HEK293 (cell line): ENCODE data around the gene ID1.

Experiments
- CTCF ChIA-PET: fragments of 350-600 bp; formaldehyde crosslinking; extraction: SDS; loops from one replicate; lab custom pipeline; 2021; ENCODE audit warnings: antibody characterized with exemption; lab: Yijun Ruan, JAX
- POLR2A ChIA-PET: fragments of 300-600 bp; formaldehyde crosslinking; extraction: SDS; loops from one replicate; lab custom pipeline; 2020; ENCODE audit warnings: antibody characterized with exemption, inconsistent platforms; lab: Yijun Ruan, JAX
- H3K27ac ChIP-seq: fragments of 200-500 bp; sonication (Bioruptor generic); 2 replicates; pipeline ENCODE4 v1.5.1; 2014; ENCODE audit warnings: low read depth, low read length, control low read depth, inconsistent platforms; ENCODE audit errors: extremely low read depth
- H3K36me3 ChIP-seq, 2 experiments: fragments of 200-500 bp in 1 of 2; sonication (Bioruptor generic) in 1 of 2; 1 replicate in 1 of 2; 2 replicates in 1 of 2; pipeline ENCODE4 v1.5.1; 2014 to 2017; ENCODE audit warnings: inconsistent platforms in 2 of 2, low read length in 2 of 2; ENCODE audit not compliant: control insufficient read depth in 2 of 2, insufficient read depth in 1 of 2
- H3K4me1 ChIP-seq: fragments of 200-500 bp; sonication (Bioruptor generic); 2 replicates; pipeline ENCODE4 v1.5.1; 2014; ENCODE audit warnings: mild to moderate bottlenecking, low read length, inconsistent platforms; ENCODE audit not compliant: control insufficient read depth, insufficient read depth
- H3K4me3 ChIP-seq: 2 replicates; pipeline ENCODE4 v1.5.1; 2011; ENCODE audit warnings: low read depth, mild to moderate bottlenecking, control low read depth, low read length, moderate library complexity
- H3K9me3 ChIP-seq: fragments of 200-500 bp; sonication (Bioruptor generic); 2 replicates; pipeline ENCODE4 v1.5.1; 2014; ENCODE audit warnings: low read depth, low read length, inconsistent platforms; ENCODE audit not compliant: control insufficient read depth, insufficient read depth
- GLI2 ChIP-seq: fragments of 450-650 bp; formaldehyde crosslinking; IDR thresholded peaks from 2 replicates; pipeline ENCODE4; 2017; ENCODE audit warnings: missing biosample characterization, missing genetic modification characterization, low read depth, borderline replicate concordance
- HOXA7 ChIP-seq: sonication (generic); formaldehyde crosslinking; IDR thresholded peaks from 2 replicates; pipeline ENCODE4 v1.8.1; 2022; ENCODE audit warnings: missing genetic modification reagents, borderline replicate concordance
- HOXD13 ChIP-seq: sonication (generic); formaldehyde crosslinking; IDR thresholded peaks from 2 replicates; pipeline ENCODE4 v1.8.0; 2022; ENCODE audit warnings: missing genetic modification reagents, borderline replicate concordance
- KLF10 ChIP-seq: fragments of 450-650 bp; IDR thresholded peaks from 2 replicates; pipeline ENCODE4 v1.5.1; 2018; ENCODE audit warnings: missing biosample characterization, mild to moderate bottlenecking, missing genetic modification characterization
- KLF7 ChIP-seq: fragments of 450-650 bp; formaldehyde crosslinking; IDR thresholded peaks from 2 replicates; pipeline ENCODE4 v1.5.1; 2016; ENCODE audit warnings: missing biosample characterization, missing genetic modification characterization, borderline replicate concordance
- TRIM28 ChIP-seq: IDR thresholded peaks from 2 replicates; pipeline ENCODE4 v1.6.1; 2011; ENCODE audit warnings: low read length, control low read depth, borderline replicate concordance
- ZNF10 ChIP-seq: fragments of 450-650 bp; formaldehyde crosslinking; IDR thresholded peaks from 2 replicates; pipeline ENCODE4 v1.5.1; 2017; ENCODE audit warnings: missing biosample characterization, missing genetic modification characterization
- ZNF132 ChIP-seq: fragments of 450-650 bp; formaldehyde crosslinking; IDR thresholded peaks from 2 replicates; pipeline ENCODE4 v1.5.1; 2017; ENCODE audit warnings: missing biosample characterization, missing genetic modification characterization, borderline replicate concordance
- ZNF140 ChIP-seq: fragments of 450-650 bp; formaldehyde crosslinking; IDR thresholded peaks from 2 replicates; pipeline ENCODE4 v1.5.1; 2016; ENCODE audit warnings: missing biosample characterization, missing genetic modification characterization
- ZNF157 ChIP-seq: fragments of 450-650 bp; formaldehyde crosslinking; IDR thresholded peaks from 2 replicates; pipeline ENCODE4 v1.5.1; 2016; ENCODE audit warnings: missing biosample characterization, missing genetic modification characterization
- ZNF362 ChIP-seq: fragments of 450-650 bp; formaldehyde crosslinking; IDR thresholded peaks from 2 replicates; pipeline ENCODE4 v1.5.1; 2016; ENCODE audit warnings: missing biosample characterization, missing genetic modification characterization
- ZNF560 ChIP-seq: fragments of 450-650 bp; formaldehyde crosslinking; IDR thresholded peaks from 2 replicates; pipeline ENCODE4 v1.5.1; 2017; ENCODE audit warnings: missing biosample characterization, missing genetic modification characterization, borderline replicate concordance
- ZNF658 ChIP-seq: fragments of 450-650 bp; formaldehyde crosslinking; IDR thresholded peaks from 2 replicates; pipeline ENCODE4; 2016; ENCODE audit warnings: missing biosample characterization, missing genetic modification characterization
- ZNF704 ChIP-seq: fragments of 450-650 bp; formaldehyde crosslinking; IDR thresholded peaks from 2 replicates; pipeline ENCODE4 v1.5.1; 2016; ENCODE audit warnings: missing biosample characterization, missing genetic modification characterization
- ZNF747 ChIP-seq: fragments of 450-650 bp; formaldehyde crosslinking; IDR thresholded peaks from 2 replicates; pipeline ENCODE4 v1.5.1; 2016; ENCODE audit warnings: missing biosample characterization, missing genetic modification characterization
- ZNF843 ChIP-seq: fragments of 450-650 bp; formaldehyde crosslinking; IDR thresholded peaks from 2 replicates; pipeline ENCODE4 v1.5.1; 2016; ENCODE audit warnings: missing biosample characterization, missing genetic modification characterization
- ZSCAN30 ChIP-seq: fragments of 450-650 bp; IDR thresholded peaks from 2 replicates; pipeline ENCODE4 v1.5.1; 2018; ENCODE audit warnings: missing biosample characterization, mild to moderate bottlenecking, missing genetic modification characterization, moderate library complexity
- ZSCAN4 ChIP-seq: fragments of 450-650 bp; formaldehyde crosslinking; IDR thresholded peaks from 2 replicates; pipeline ENCODE4 v1.5.1; 2017; ENCODE audit warnings: missing biosample characterization, missing genetic modification characterization
- ZXDB ChIP-seq: fragments of 450-650 bp; formaldehyde crosslinking; IDR thresholded peaks from 2 replicates; pipeline ENCODE4 v1.5.1; 2016; ENCODE audit warnings: missing biosample characterization, missing genetic modification characterization
- TF ChIP-seq, protein P1 (sequence below): fragments of 450-650 bp; formaldehyde crosslinking; IDR thresholded peaks from 2 replicates; pipeline ENCODE4 v1.5.1; 2016; ENCODE audit warnings: missing biosample characterization, missing genetic modification characterization
- TF ChIP-seq, protein P2 (sequence below): fragments of 450-650 bp; formaldehyde crosslinking; IDR thresholded peaks from 2 replicates; pipeline ENCODE4 v1.5.1; 2016; ENCODE audit warnings: missing biosample characterization, missing genetic modification characterization

Gene ID1

GRCh38 chr20:31577194-31577593 lies 27.9 kb upstream of the ID1 start:
- CTCF ChIA-PET, result interaction anchor here (0.7 to 2.2 kb wide), 5 partner anchors 10 to 37 kb away, joined by 3 to 14 read pairs (median 5); no protein-coding TSS in a partner anchor
- no peaks in the 10 kb centered on the region for H3K9me3 ChIP-seq
- no peak overlapping the region for H3K27ac ChIP-seq
- H3K4me1 ChIP-seq, result peaks cover 6% of the 10 kb centered on the region
- no peaks in the 10 kb centered on the region for H3K36me3 ChIP-seq
- no peak for TF ChIP-seq ZNF140
- no peak for TF ChIP-seq GLI2
- no peak for TF ChIP-seq ZNF10 (tag by site-specific recombination)
- TF ChIP-seq, protein P1, sequence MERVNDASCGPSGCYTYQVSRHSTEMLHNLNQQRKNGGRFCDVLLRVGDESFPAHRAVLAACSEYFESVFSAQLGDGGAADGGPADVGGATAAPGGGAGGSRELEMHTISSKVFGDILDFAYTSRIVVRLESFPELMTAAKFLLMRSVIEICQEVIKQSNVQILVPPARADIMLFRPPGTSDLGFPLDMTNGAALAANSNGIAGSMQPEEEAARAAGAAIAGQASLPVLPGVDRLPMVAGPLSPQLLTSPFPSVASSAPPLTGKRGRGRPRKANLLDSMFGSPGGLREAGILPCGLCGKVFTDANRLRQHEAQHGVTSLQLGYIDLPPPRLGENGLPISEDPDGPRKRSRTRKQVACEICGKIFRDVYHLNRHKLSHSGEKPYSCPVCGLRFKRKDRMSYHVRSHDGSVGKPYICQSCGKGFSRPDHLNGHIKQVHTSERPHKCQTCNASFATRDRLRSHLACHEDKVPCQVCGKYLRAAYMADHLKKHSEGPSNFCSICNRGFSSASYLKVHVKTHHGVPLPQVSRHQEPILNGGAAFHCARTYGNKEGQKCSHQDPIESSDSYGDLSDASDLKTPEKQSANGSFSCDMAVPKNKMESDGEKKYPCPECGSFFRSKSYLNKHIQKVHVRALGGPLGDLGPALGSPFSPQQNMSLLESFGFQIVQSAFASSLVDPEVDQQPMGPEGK (tag by site-specific recombination), result no peak
- no peak for TF ChIP-seq ZNF362
- no peak for TF ChIP-seq ZNF658 (tag by site-specific recombination)
- TF ChIP-seq, all 188 proteins: peak for 0
- no peak overlapping the region for H3K4me3 ChIP-seq
- POLR2A ChIA-PET, result interaction anchor here (1.5 to 2.4 kb wide), 2 partner anchors 28 to 36 kb away, joined by 4 to 34 read pairs; partner anchors contain the start of gene ID1

DNA sequence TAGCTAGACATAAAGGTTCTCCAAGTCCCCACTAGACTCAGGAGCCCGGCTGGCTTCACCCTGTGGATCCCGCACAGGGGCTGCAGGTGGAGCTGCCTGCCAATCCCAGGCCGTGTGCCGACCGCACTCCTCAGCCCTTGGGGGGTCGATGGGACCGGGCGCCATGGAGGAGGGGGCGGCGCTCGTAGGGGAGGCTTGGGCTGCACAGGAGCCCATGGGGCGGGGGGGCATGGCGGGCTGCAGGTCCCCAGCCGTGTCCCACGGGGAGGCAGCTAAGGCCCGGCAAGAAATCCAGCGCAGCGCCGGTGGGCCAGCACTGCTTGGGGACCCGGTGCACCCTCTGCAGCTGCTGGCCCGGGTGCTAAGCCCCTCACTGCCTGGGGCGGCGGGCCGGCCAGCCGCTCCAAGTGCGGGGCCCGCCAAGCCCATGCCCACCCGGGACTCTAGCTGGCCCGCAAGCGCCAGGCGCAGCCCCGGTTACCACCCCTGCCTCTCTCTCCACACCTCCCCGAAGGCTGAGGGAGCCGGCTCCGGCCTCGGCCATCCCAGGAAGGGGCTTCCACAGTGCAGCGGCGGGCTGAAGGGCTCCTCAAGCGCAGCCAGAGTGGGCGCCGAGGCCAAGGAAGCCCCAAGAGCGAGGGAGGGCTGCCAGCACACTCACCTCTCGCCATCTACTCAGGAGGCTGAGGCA lies 26.5 kb upstream of the ID1 start:
- H3K9me3 ChIP-seq, result no peaks in the 10 kb centered on the region
- no peaks in the 10 kb centered on the region for H3K36me3 ChIP-seq
- TF ChIP-seq KLF10 (tag by site-specific recombination) (no peak), ZSCAN4 (tag by site-specific recombination) (no peak), ZNF747 (tag by site-specific recombination) (no peak), HOXD13 (no peak), ZNF132 (tag by site-specific recombination) (no peak), HOXA7 (CRISPR knock-in tag) (no peak), ZNF157 (tag by site-specific recombination) (no peak), ZNF843 (no peak), TRIM28 (no peak), ZNF704 (tag by site-specific recombination) (no peak), KLF7 (no peak), ZSCAN30 (no peak), GLI2 (no peak), ZXDB (no peak), ZNF560 (tag by site-specific recombination) (no peak)
- TF ChIP-seq, protein P2, sequence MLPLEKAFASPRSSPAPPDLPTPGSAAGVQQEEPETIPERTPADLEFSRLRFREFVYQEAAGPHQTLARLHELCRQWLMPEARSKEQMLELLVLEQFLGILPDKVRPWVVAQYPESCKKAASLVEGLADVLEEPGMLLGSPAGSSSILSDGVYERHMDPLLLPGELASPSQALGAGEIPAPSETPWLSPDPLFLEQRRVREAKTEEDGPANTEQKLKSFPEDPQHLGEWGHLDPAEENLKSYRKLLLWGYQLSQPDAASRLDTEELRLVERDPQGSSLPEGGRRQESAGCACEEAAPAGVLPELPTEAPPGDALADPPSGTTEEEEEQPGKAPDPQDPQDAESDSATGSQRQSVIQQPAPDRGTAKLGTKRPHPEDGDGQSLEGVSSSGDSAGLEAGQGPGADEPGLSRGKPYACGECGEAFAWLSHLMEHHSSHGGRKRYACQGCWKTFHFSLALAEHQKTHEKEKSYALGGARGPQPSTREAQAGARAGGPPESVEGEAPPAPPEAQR (tag by site-specific recombination), result no peak
- no peak overlapping the region for H3K4me3 ChIP-seq
- H3K27ac ChIP-seq, result no peak overlapping the region
- ChIA-PET CTCF (interaction anchor here (0.6 to 2.2 kb wide), 5 partner anchors 9 to 34 kb away, joined by 3 to 14 read pairs (median 5); no protein-coding TSS in a partner anchor), POLR2A (interaction anchor here (1.0 to 2.4 kb wide), 4 partner anchors 16 to 145 kb away, joined by 3 to 34 read pairs (median 4); partner anchors contain the start of gene ID1)
- peaks cover under 1% of the 10 kb centered on the region for H3K4me1 ChIP-seq
